ENCODE results near the gene TEN1.
"Not testable (repeated sequence)": the region's sequence is repeated elsewhere in the genome, so short reads cannot be mapped to it uniquely, and the experiment has no call there.

Gene TEN1

GRCh38 chr17:75970011-75970523, 9.0 kb upstream of the TEN1 start:
- H3K36me3 ChIP-seq (replicated peaks; ENCODE audit: low read depth, low read length), result no peaks in the 10 kb centered on the region
- no peaks in the 10 kb centered on the region for H3K79me2 ChIP-seq (ENCODE audit: low read length)

GRCh38 chr17:75970626-75971025, 8.4 kb upstream of the TEN1 start:
- Histone ChIP-seq H3K27ac (ENCODE audit: low read length) (no peak overlapping the region), H4K20me1 (ENCODE audit: insufficient read depth, low read length) (no peaks in the 10 kb centered on the region), H3K4me3 (ENCODE audit: low read length) (no peak overlapping the region), H3K4me1 (ENCODE audit: low read length) (no peaks in the 10 kb centered on the region), H2AFZ (ENCODE audit: low read depth, low read length) (no peak overlapping the region), H3K79me2 (ENCODE audit: low read length) (no peaks in the 10 kb centered on the region), H3K9ac (ENCODE audit: low read length) (no peak overlapping the region), H3K36me3 (replicated peaks; ENCODE audit: low read depth, low read length) (no peaks in the 10 kb centered on the region), H3K27me3 (ENCODE audit: low read depth, low read length) (no peaks in the 10 kb centered on the region), H3K9me3 (ENCODE audit: insufficient read depth, low read length) (no peaks in the 10 kb centered on the region), H3K4me2 (ENCODE audit: low read length) (no peak overlapping the region)
- no peak for TF ChIP-seq EZH2phosphoT487 (IDR thresholded peaks at IDR 0.05; ENCODE audit: low read depth)
- TF ChIP-seq CTCF (IDR thresholded peaks at IDR 0.05; ENCODE audit: low read depth, low read length), result no peak

More at GRCh38 chr17:75970011-75970523, 9.0 kb upstream of the TEN1 start:
- H3K4me2 ChIP-seq (ENCODE audit: low read length), result no peak overlapping the region
- H3K27ac ChIP-seq (ENCODE audit: low read length), result no peak overlapping the region
- H3K4me3 ChIP-seq (ENCODE audit: low read length), result no peak overlapping the region
- H3K9ac ChIP-seq (ENCODE audit: low read length), result no peak overlapping the region
- no peak for TF ChIP-seq EZH2phosphoT487 (IDR thresholded peaks at IDR 0.05; ENCODE audit: low read depth)
- no peak for TF ChIP-seq CTCF (IDR thresholded peaks at IDR 0.05; ENCODE audit: low read depth, low read length)
- no peak overlapping the region for H2AFZ ChIP-seq (ENCODE audit: low read depth, low read length)
- no peaks in the 10 kb centered on the region for H4K20me1 ChIP-seq (ENCODE audit: insufficient read depth, low read length)
- no peaks in the 10 kb centered on the region for H3K4me1 ChIP-seq (ENCODE audit: low read length)
- H3K27me3 ChIP-seq (ENCODE audit: low read depth, low read length), result no peaks in the 10 kb centered on the region
- H3K9me3 ChIP-seq (ENCODE audit: insufficient read depth, low read length), result no peaks in the 10 kb centered on the region

- H3K4me2 ChIP-seq (ENCODE audit: low read length); H4K20me1 ChIP-seq (ENCODE audit: insufficient read depth, low read length); H3K36me3 ChIP-seq (replicated peaks; ENCODE audit: low read depth, low read length); H3K9me3 ChIP-seq (ENCODE audit: insufficient read depth, low read length); H3K9ac ChIP-seq (ENCODE audit: low read length); H3K4me3 ChIP-seq (ENCODE audit: low read length); H2AFZ ChIP-seq (ENCODE audit: low read depth, low read length); H3K4me1 ChIP-seq (ENCODE audit: low read length); H3K27me3 ChIP-seq (ENCODE audit: low read depth, low read length); H3K27ac ChIP-seq (ENCODE audit: low read length); H3K79me2 ChIP-seq (ENCODE audit: low read length): not testable (repeated sequence)
Observed at GRCh38 chr17:75975187-75975586, 3.9 kb upstream of the TEN1 start.

- Histone ChIP-seq H3K9me3 (ENCODE audit: insufficient read depth, low read length) (no peaks in the 10 kb centered on the region), H4K20me1 (ENCODE audit: insufficient read depth, low read length) (no peaks in the 10 kb centered on the region), H3K36me3 (replicated peaks; ENCODE audit: low read depth, low read length) (no peaks in the 10 kb centered on the region), H3K27ac (ENCODE audit: low read length) (no peak overlapping the region), H3K79me2 (ENCODE audit: low read length) (peaks cover 9% of the 10 kb centered on the region), H2AFZ (ENCODE audit: low read depth, low read length) (no peak overlapping the region), H3K4me2 (ENCODE audit: low read length) (no peak overlapping the region), H3K4me3 (ENCODE audit: low read length) (no peak overlapping the region), H3K4me1 (ENCODE audit: low read length) (peaks cover 9% of the 10 kb centered on the region), H3K27me3 (ENCODE audit: low read depth, low read length) (no peaks in the 10 kb centered on the region), H3K9ac (ENCODE audit: low read length) (no peak overlapping the region)
- TF ChIP-seq CTCF (IDR thresholded peaks at IDR 0.05; ENCODE audit: low read depth, low read length), result no peak
- TF ChIP-seq EZH2phosphoT487 (IDR thresholded peaks at IDR 0.05; ENCODE audit: low read depth), result no peak
Observed at GRCh38 chr17:75975757-75976174, 3.3 kb upstream of the TEN1 start.
